DMS53 treated with DMSO at 0.1 percent for 48 hours (cell line): ENCODE results near the gene SEMA3D.

Experiments used
- DNase-seq: peaks from one replicate; lab custom pipeline; 2025; ENCODE audit not compliant: unreplicated experiment; lab: John Stamatoyannopoulos, UW

SEMA3D gene

DNA sequence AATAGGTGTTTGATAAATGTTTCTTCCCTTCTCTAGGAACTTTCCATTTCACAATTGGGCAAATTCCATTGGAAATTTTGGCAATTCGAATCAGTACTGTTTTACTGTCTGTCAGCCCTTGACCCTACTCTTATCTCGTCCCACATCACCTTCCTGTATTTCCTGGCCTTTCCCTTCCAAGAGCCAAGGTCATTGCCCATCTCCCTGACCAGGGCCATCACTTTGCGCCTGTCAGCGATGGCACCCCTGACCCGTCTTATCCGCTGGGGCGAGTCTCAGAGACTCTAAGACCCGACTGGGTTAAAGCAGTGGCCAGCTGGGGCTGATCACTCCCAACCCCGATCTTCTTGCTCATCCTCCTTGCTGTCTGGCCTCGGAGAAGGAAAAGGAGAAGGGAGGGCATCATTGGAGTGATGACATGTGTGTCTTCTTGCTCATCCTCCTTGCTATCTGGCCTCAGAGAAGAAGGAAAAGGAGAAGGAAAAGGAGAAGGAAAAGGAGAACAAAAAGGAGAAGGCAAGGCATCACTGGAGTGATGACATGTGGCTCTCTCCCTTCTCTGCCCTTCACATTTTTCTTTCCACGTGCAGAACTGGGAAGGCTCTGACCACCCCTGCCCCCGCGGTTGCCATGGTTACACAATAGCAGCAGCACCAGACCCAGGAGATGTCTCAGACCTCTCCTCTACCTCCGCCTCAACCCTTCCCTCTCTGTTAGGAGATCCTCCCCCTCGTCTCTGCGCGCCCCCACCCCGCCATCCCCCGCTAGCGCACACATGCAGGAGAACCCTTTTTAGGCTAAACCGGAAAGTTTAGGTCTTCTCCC, 2.0 kb downstream of the SEMA3D start:
- no peak for DNase-seq

DNA sequence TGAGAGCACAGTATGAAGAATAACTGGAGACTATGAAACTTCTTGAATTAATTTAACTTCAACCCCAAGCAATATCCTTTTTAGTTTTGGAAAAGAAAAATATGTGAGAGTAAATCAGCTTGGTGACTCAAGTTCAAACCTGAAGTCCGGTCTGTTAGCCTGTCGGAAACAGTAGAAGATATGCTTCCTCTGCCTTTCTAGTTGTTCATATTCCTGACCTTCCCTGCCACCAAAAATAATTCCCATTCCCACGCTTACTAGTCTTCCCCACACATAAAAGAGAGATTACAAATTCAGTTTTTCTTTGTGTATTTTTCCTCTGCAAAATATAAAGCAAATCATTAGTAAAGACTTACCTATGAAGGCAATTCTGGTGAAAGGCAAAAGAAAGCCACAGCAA, 3.6 kb downstream of the SEMA3D start:
- DNase-seq: no peak

DNA sequence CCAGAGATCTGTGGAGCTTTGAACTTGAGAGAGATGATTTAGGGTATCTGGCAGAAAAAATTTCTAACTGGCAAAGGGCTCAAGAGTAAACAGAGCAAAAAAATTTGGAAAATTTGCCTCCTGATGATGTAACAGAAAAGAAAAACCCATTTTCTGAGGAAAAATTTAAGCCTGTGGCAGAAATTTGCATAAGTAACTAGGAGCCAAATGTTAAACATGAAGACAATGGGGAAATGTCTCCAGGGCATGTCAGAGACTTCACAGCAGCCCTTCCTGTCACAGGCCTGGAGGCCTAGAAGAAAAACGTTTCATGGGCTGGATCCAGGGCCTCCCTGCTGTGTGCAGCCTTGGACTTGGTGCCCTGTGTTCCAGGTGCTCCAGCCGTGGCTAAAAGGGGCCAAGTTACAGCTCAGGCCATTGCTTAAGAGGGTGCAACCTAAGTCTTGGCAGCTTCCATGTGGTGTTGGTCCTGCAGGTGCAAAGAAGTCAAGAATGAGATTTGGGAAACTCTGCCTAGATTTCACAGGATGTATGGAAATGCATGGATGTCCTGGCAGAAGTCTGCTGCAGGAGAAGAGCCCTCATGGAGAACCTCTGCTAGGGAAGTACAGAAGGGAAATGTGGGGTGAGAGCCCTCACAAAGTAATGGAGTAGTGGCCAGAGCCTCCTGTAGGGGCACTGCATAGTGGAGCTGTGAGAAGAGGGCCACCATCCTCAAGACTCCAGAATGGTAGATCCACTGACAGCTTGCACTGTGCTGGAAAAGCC, 8.1 kb downstream of the SEMA3D start:
- DNase-seq: no peak

DNA sequence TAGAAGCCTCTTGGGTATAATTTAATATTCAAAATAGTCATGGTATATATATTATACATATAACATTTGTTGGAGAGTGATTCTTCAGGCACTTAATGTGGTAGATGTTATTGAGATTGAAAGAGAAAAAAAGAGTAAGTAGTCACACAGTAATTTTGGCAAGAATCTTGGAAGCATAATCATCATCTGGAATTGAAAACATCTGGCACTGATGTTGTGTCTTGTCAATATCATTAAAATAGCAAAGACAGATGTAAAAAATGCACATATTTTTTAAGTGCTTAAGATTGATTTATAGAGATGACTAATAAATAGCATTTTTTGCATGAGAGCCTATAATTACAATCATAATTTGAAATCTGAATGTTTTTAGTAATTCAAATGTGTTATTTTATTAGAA, 9.5 kb downstream of the SEMA3D start:
- no peak for DNase-seq

DNA sequence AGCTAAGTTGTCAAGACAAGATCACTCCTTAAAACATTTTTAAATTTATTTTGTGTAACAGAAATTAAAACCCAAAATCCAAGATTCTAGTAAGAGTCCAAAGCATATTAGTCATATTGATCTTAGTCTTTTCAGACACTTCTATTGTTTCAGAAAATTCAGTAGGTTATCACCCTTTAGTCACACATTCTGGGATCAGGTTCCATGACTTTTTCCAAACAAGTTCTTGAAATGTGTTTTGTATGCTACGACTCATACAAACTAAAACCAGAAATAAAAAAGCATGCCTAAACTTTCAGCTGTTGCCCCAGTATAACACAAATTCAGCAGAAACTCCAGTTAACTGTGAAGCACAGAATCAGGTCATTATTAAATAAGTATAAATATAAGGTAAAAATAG, 10.7 kb downstream of the SEMA3D start:
- no peak for DNase-seq

DNA sequence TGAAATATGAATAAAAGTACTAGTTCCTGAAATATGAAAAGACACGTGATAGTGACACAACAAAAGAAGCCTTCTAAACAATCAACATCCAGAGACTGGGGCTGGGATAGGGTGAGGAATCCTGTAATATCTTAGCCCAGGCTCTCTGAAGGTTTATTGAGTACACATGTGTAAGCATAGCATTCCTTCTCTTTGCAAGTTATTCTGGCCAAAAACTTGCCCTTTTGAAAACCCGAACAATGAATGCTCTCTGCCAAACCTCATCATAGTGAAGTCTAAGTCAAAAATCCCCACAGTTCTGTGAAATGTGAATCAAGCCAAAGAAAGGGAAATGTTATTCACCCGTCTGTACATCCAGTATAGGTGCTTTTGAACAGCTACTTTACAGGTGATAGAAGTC, 11.6 kb downstream of the SEMA3D start:
- no peak for DNase-seq

DNA sequence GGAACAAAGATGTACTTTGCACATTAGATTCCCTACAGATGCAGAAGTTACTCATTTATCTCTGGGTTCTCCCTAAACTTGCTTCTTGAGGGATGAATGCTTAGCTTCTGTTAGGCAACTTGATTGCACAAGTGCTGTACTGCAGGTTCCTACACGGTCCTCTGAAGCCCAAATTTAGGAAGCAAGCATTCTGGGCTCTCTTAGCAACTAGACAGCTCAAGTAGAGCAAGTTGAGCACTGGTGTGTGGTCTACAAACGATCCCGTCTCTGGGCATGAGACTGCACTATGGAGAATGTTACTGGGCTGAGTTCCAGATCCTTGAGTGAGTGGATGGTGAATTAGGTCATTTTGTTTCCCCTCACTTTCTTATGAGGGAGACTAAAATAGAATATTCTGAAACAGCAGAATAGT, 14.3 kb downstream of the SEMA3D start:
- no peak for DNase-seq

DNA sequence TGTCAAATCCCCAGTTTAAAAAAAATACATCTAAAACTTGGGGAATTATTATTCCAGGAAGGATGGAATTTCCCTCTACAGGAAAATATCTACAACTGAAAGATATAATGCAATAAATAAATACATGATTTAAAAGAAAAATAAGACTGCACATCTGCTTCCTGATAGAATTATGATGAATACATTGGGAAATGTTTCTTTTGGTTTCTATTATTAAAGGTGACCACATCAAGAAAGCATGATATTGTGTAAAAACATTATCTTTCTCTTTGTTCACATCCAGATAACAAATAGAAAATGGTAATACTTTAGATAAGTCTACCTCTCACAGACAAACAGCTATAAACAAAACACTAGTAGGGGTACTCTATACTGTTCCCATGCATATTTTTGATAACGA, 19.2 kb downstream of the SEMA3D start:
- no peak for DNase-seq

DNA sequence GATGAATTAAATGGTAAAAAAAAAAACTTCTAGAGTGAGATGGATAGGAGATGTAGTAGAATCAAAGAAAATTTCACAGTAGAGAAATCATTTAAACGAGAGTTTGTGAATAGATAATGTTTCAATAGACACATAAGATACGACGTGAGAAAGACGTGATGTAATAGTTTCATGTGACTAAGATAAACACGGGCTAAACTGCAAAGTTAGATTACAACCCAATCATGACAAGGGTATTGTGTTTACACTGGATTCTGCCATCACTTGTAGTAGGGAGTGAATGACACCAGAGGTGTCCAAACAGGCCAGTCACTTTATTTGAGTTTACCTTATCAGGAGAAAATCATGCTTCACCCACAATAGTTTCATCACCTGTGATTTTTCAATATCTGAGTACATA, 21.6 kb downstream of the SEMA3D start:
- DNase-seq: no peak

DNA sequence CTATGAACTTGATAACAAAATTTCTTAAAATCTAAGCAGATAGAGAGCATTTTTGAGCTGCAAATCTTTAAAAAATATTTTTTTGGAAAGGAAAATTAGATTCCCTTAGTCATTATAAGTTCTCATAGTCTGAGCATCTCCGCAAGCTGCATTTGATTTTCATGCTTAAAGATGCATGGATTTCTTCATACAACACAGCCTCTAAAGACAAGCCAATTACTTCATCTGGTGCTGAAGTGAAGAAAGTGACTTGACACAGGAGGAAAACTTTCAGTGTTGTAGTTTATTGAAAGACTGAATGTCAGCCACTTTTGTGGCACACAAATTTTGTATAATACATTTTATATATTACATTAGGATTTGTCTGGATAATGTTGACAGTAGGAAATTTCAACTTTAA, 22.5 kb downstream of the SEMA3D start:
- DNase-seq: no peak

DNA sequence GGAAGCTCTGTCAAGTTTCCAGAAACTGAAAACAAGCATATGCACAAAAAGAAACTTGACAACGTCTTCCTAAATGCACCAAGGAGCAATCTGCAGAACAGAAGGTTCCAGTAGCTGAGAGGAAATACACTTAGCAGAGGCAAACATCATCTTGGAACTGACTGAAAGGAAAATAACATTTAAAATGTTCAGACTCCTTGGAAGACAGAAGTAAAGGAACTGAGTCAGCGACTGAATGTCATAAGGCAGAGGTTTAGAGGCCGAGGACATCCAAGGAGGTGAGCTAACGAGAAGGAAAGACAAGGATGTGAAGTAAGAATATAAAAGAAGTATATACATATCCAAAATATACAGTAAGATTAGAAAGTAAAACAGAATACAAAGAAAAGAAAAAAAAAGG, 24.1 kb downstream of the SEMA3D start:
- DNase-seq: no peak

DNA sequence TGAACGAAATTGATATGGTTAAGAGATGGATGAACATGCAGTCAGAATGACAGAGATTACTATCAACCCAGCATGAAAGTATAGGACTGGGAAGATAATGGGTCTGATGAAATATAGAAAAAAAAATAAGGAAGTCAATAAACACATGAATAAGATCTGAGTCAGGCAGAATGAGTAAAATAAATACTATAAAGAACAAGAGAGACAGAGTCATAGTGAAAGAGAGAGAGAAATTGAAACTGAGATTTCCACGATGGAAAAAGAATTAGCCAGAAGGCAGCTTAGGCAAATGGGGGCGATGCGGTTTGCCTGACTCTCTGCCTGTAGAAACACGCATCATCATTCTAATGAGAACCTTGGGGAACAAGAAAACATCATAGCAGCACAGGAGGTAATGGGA, 26.6 kb downstream of the SEMA3D start:
- DNase-seq: no peak

DNA sequence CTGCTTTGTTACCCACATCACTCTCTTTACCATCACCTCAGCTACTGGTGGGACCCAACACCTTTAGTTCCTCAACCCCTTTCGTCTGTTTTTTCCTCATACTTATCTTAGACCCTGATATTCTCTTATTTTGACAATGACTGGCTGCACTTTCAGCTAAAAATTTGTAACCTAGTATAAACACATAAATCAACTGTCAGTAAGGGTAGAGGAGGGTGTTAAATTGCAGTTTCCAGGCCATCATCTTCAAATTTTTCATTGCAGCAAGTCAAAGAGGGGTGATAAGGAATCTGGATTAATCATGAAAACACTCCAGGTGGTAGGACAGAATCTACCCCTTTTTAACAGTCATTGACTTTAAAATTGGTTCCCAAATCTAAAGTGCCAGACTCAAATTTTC, 27.9 kb downstream of the SEMA3D start:
- DNase-seq: no peak

DNA sequence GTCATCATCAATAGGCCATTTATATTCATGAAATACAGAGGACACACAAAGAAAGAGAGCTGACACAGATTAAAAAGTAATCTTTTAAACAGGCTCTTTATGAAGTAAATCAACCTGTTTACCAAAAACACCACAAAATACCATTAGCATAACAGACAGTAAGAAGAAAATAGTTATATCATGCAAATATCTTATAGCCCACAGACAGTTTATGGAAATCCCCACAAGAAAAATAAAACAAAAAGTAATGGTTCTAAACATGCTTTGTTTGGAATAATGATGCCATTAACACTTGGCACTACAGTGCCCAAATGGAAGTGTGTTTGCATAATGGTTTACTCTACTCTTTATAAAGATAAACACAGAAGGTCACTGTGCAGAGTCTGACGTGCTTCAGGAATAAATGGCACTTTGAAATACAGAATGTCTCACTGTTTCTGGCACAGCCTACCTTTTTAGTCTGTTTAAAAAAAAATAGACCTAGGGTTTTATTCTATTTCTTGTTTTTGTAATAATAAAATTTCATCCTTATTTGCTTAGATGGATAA, 30.1 kb downstream of the SEMA3D start:
- DNase-seq: peak; percentile 11

DNA sequence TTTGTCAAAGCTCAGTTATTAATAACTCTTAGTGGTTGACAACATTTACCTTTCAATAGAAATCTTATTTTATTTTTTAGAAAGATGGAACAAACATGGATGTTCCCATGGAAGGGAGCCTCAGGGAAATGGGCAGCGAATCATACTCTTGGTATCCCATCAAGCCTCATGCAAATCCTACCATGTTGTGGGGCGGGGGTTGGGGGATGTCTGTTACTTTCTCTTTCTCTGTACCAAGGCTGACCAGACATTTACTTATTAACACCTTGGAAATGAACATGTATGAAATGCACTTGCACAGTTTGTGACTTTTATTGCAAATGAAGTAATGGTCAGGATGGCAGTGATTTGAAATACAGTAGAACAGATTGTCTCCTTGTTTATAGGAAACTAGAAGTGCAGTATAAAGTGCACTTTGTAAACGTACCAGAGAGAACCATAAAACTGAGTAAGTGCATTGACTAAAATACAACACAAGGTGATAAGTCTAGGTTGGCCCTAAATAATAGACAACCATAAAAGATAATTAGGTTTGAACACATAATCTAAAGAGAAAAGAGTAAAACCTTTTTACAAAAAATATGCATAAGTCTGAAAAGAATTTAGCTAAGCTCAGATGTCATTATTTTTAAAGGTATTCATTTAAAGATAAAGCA, 32.4 kb downstream of the SEMA3D start:
- DNase-seq: no peak

DNA sequence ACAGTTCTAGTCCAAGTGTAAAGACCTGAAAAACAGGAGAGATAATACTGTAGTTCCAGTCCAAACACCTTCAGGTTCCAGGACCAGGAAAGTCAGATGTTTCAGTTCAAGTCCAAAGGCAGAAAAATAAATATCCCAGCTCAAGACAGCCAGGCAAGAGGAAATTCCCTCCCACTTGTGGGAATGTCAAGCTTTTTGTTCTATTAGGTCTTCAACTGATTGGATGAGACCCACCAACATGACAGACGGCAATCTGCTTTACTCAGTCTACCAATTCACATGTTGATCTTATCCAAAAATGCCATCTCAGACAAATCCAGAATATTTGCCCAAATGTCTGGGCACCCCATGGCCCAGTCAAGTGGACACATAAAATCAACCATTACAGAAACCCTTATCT, 33.1 kb downstream of the SEMA3D start:
- no peak for DNase-seq

DNA sequence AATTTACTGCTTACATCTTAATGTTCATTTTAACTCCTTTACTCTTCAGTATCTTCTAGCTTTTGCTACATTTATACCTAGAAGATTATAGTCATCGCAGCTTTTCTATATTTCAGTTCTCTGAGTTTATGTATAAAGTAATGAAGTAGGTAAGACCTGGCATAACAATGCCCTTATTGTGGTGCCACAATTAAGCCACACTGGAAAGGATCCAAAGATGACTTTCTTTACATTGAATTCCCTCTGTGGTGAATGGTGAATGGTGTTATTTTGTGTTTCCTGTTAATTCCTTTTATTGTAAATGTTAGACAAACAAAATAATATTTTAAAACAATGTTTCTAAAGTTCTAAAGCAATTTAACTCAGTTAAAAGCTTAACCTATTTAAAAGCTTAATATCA, 36.2 kb downstream of the SEMA3D start:
- DNase-seq: no peak

DNA sequence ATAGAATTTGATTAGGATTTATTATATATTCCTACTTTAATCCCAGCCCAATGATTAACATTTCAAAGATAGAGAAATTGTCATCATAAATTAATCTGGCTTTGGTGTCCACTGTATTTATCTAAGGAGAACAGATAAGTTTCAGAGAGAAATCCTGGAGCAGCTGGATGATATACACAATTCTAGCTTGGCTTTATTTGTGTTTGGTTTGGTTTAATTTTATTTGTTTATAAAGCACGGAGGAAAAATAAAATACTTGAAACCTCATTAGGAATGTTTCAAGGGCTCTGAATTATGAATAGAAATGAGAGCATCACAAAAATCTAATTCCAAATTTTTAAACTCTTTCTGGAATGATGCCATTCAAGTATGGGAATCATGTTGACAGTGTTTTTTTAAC, 42.1 kb downstream of the SEMA3D start:
- no peak for DNase-seq

DNA sequence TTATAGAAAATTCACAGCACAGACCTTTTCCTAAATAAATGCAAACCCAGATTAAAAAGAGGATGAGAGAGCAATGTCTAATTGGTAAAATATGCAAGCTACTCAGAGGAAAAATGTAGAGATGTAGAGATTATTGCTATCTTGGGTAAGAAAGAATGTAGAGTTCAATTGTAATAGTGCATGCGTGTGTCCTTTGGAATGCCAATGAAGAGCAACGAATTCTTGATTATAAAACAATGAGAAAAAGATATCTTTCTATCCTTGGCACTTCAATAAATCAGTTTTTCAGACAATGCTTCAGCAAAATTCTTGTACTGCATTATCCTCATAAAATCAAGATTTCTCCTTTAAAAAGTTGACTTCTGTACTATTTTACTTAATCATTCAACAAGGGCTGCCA, 50.9 kb downstream of the SEMA3D start:
- no peak for DNase-seq

DNA sequence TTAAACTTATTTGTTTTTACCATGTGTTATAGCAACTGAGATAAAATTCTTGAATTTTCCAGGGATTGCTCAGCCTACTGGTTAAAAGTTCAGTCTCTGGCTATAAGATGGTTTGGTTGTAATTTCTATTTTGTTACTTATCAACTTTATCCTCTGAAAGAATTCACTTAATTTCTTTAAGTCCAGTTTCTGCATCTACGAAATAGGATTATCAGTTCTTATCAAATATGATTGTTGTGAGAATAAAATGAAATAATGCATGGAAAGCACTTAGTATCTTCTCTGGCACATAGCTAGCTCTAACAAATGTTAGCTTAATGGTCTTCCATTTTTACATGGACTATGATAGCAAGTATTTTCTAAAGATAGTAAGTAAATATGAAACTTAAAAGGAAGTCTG, 53.3 kb downstream of the SEMA3D start:
- DNase-seq: no peak

DNA sequence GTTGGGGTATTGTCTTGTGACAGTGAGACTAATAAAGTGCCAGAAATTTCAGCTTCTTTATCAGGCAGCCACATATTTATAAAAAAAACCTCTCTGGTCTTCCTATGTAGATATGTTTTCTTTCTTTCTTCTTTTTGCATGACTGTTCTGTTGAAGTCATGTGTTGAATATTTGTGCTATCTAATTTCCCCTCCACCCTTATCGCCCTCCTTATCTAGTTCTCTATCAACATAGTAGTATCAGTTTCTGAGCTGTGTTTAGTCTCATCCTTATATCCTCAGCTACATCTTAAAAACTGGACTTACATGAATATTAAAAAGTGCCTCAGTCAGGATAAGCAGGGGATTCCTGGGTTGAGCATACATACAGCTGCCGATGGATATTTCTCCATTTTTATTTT, 53.9 kb downstream of the SEMA3D start:
- DNase-seq: no peak

DNA sequence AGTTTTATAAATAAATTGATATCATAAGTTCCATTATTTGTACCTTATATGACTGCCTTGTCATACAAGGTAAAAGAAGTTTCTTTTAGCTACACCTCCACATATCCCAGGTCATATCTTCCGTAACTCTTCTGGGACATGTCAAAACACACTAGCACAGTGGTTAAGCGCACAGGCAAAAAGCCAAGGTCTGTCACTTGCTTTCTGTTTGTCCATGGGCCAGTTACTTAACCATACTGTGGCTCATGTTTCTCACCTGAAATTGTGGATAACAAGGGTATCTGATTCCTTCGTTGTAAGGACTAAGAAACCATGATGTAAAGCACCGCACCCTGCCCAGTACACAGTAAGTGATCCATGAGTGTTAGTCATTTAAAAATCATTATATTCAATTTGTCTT, 56.2 kb downstream of the SEMA3D start:
- no peak for DNase-seq
